ENCODE results near the gene MYO16.
"Not testable (repeated sequence)": the region's sequence is repeated elsewhere in the genome, so short reads cannot be mapped to it uniquely, and the experiment has no call there.

MYO16 gene

GRCh38 chr13:109211616-109212015, 582.2 kb downstream of the MYO16 start:
- DNase-seq, result no peak

GRCh38 chr13:109212650-109213049, 583.2 kb downstream of the MYO16 start:
- DNase-seq, result no peak

GRCh38 chr13:109213714-109214113, 584.3 kb downstream of the MYO16 start:
- DNase-seq, result no peak

GRCh38 chr13:109214393-109214792, 585.0 kb downstream of the MYO16 start:
- DNase-seq, result no peak

- DNase-seq, result no peak
These were observed 586.0 kb downstream of the MYO16 start for GRCh38 chr13:109215377-109215776.

GRCh38 chr13:109217510-109217909, 588.1 kb downstream of the MYO16 start:
- DNase-seq, result not testable (repeated sequence)

- no peak for DNase-seq
These were observed 591.2 kb downstream of the MYO16 start for GRCh38 chr13:109220631-109221030.

- no peak for DNase-seq
These were observed 594.6 kb downstream of the MYO16 start for GRCh38 chr13:109224033-109224432.

- DNase-seq, result no peak
These were observed 597.2 kb downstream of the MYO16 start for GRCh38 chr13:109226631-109227030.

GRCh38 chr13:109227344-109227940, 598.0 kb downstream of the MYO16 start:
- DNase-seq, result no peak

GRCh38 chr13:109228211-109228610, 598.8 kb downstream of the MYO16 start:
- no peak for DNase-seq

- DNase-seq, result no peak
These were observed 602.5 kb downstream of the MYO16 start for GRCh38 chr13:109231888-109232287.

GRCh38 chr13:109233293-109233692, 603.9 kb downstream of the MYO16 start:
- no peak for DNase-seq

- no peak for DNase-seq
These were observed 606.5 kb downstream of the MYO16 start for GRCh38 chr13:109235901-109236300.

GRCh38 chr13:109241160-109241559, 611.7 kb downstream of the MYO16 start:
- DNase-seq, result no peak

- DNase-seq, result no peak
These were observed 614.0 kb downstream of the MYO16 start for GRCh38 chr13:109243311-109243951.

GRCh38 chr13:109244566-109244965, 615.2 kb downstream of the MYO16 start:
- DNase-seq, result no peak

GRCh38 chr13:109246001-109246400, 616.6 kb downstream of the MYO16 start:
- DNase-seq, result no peak

- DNase-seq, result no peak
These were observed 620.5 kb downstream of the MYO16 start for GRCh38 chr13:109249780-109250528.

GRCh38 chr13:109251956-109252355, 622.5 kb downstream of the MYO16 start:
- DNase-seq, result no peak

- DNase-seq, result no peak
These were observed 623.9 kb downstream of the MYO16 start for GRCh38 chr13:109253316-109253715.

- no peak for DNase-seq
These were observed 624.9 kb downstream of the MYO16 start for GRCh38 chr13:109254274-109254673.

- no peak for DNase-seq
These were observed 625.9 kb downstream of the MYO16 start for GRCh38 chr13:109255141-109255856.
